ENCODE data around the gene IL31. TPM values are rescaled to one million over a fixed set of nuclear protein-coding genes. Genes with fewer than 3 reads are reported as not detected.

The IL31 gene
- total and polyA plus RNA-seq, 4 experiments from 2014 or later: not detected

DNA sequence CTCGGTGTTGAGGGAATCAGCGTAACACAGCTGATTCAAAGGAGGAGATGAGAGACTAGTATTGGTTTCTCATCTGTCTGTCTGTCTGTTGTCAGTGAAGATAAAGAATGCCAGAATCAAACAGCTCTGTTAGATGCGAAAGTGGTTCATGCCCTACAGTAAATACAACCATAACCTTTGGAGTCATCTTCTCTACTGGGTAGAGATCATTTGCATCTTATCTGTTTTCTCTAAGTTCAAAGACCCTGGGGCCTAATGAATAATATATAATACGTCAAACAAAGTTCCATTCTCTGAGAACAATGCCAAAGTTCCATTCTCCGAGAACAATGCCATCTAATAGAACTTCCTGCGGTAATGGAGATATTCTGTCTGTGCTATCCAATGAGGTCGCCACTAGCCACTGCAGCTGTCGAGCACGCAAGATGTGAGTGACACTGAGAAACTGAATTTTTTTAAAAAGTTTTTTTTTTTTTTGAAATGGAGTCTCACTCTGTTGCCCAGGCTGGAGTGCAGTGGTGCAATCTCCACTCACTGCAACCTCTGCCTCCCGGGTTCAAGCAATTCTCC, 6.6 kb downstream of the IL31 start:
- Mint-ChIP-seq H3K4me1 (peaks cover 7 to 10% (median 10%) of the 10 kb centered on the region in 4 donors), H3K9me3 (no peaks in the 10 kb centered on the region), H3K36me3 (no peaks in the 10 kb centered on the region), H3K27ac (peak overlapping the region in 2 of 7 donors; percentile 14 to 53), H3K4me3 (peak overlapping the region in 5 of 8 donors; percentile 22 to 76 (median 62)), H3K27me3 (peaks cover 3 to 7% of the 10 kb centered on the region in 2 donors)
- no peak overlapping the region for H3K27ac ChIP-seq (ENCODE audit: low read depth, low read length)
- H3K4me1 ChIP-seq (ENCODE audit: insufficient read depth, low read length): peaks cover 6% of the 10 kb centered on the region
- DNase-seq: no peak
- H3K9me3 ChIP-seq (ENCODE audit: control insufficient read depth in 1 of 2, low read length in 2 of 2): no peaks in the 10 kb centered on the region
- CTCF ChIA-PET (ENCODE audit: partially characterized antibody): interaction anchor here (1.0 kb wide), 1 partner anchor 44 kb away, joined by 3 read pairs; no protein-coding TSS in a partner anchor
- no peak overlapping the region for H3K4me3 ChIP-seq (ENCODE audit: low read length in 2 of 2)
- intact Hi-C loops (cut with micrococcal nuclease): no loop called here
- H3K27me3 ChIP-seq (ENCODE audit: insufficient read depth, low read length): no peaks in the 10 kb centered on the region
- POLR2A ChIA-PET (ENCODE audit: partially characterized antibody): no interaction called here
- H3K36me3 ChIP-seq (ENCODE audit: insufficient read depth, low read length): no peaks in the 10 kb centered on the region

DNA sequence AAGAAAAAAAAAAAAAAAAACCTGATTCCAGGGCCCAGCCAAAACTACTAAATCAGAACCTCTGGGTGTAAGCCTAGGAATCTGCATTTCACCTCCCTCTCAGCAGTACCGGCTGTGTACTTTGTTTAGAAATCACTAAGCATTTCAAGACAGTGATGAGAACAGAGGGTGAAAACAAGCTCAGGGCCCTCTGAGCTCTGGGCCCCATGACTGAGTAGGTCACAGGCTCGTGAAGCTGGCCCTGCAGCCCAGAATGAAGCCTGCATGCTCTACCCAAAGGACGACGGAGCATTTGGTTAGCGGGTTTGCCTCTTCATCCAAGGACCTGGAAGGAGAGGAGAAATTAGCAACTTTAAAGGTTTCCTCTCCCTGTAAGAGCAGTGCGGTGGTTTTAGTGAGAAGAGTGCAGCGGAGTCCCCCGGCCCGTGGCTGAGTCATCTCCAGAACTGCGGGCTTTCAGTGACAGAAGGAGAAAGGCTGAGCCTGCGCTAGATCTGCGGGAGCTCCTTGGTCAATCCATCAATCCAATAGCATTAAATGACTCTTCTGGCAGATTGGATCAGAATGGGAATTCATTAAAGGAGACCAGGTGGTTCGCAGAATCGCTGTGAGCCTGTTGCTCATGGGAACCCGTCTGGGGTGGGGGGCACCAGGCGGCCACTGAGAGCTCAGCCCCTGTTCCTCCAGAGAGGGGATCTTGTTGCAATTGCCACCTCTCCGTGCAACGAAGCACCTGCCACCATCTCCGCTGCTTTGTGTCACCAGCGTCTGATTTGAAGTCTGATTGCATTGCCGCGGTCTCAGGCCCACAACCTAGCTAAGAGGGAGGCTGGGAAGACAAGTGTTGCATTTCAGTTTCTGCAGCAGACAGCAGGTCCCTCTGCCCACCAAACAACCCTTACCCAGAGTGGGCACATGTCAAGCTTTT, 7.3 kb downstream of the IL31 start:
- ChIA-PET CTCF (ENCODE audit: partially characterized antibody) (interaction anchor here (1.0 kb wide), 1 partner anchor 43 kb away, joined by 3 read pairs; no protein-coding TSS in a partner anchor), POLR2A (ENCODE audit: partially characterized antibody) (interaction anchor here (0.6 kb wide), 1 partner anchor 115 kb away, joined by 3 read pairs; no protein-coding TSS in a partner anchor)
- H3K4me3 Mint-ChIP-seq: peak overlapping the region in 6 of 8 donors; percentile 21 to 76 (median 48)
- peak overlapping the region in 3 of 7 donors; percentile 10 to 53 (median 14) for H3K27ac Mint-ChIP-seq
- H3K4me1 Mint-ChIP-seq: peaks cover 8 to 14% (median 12%) of the 10 kb centered on the region in 4 donors
- H3K27me3 Mint-ChIP-seq: peaks cover 3 to 7% of the 10 kb centered on the region in 2 donors
- no peaks in the 10 kb centered on the region for H3K36me3 Mint-ChIP-seq
- H3K9me3 ChIP-seq (ENCODE audit: control insufficient read depth in 1 of 2, low read length in 2 of 2): no peaks in the 10 kb centered on the region
- no peaks in the 10 kb centered on the region for H3K9me3 Mint-ChIP-seq
- H3K27ac ChIP-seq (ENCODE audit: low read depth, low read length): no peak overlapping the region
- no peaks in the 10 kb centered on the region for H3K36me3 ChIP-seq (ENCODE audit: insufficient read depth, low read length)
- no peaks in the 10 kb centered on the region for H3K27me3 ChIP-seq (ENCODE audit: insufficient read depth, low read length)
- intact Hi-C loops (cut with micrococcal nuclease): no loop called here
- DNase-seq: no peak
- H3K4me3 ChIP-seq (ENCODE audit: low read length in 2 of 2): no peak overlapping the region
- peaks cover 10% of the 10 kb centered on the region for H3K4me1 ChIP-seq (ENCODE audit: insufficient read depth, low read length)

DNA sequence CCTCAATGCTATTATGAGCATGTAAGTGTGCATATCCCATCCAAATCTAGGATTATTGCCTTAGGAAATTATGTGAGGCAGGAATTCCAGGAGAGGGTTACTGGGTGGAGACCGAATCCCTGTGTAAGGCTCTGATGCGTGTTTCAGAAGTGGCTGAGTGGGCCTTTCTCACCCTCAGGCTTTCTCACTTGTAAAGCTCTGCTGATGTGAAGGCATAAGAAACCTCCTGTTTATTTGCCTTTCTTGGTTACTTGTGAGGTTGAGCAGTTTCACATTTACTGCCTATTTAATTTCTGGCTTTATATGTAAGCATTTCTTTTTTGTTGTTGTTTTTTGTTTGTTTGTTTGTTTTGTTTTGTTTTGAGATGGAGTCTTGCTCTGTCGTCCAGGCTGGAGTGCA, 11.0 kb downstream of the IL31 start:
- H3K27ac Mint-ChIP-seq: peak overlapping the region in 1 of 7 donors; percentile 32
- H3K36me3 Mint-ChIP-seq: no peaks in the 10 kb centered on the region
- no peaks in the 10 kb centered on the region for H3K27me3 ChIP-seq (ENCODE audit: insufficient read depth, low read length)
- no peak for DNase-seq
- no peaks in the 10 kb centered on the region for H3K9me3 ChIP-seq (ENCODE audit: control insufficient read depth in 1 of 2, low read length in 2 of 2)
- H3K27me3 Mint-ChIP-seq: peaks cover 2 to 7% of the 10 kb centered on the region in 2 donors
- H3K27ac ChIP-seq (ENCODE audit: low read depth, low read length): no peak overlapping the region
- CTCF ChIA-PET (ENCODE audit: partially characterized antibody): no interaction called here
- POLR2A ChIA-PET (ENCODE audit: partially characterized antibody): no interaction called here
- H3K4me3 ChIP-seq (ENCODE audit: low read length in 2 of 2): no peak overlapping the region
- H3K4me3 Mint-ChIP-seq: no peak overlapping the region
- peaks cover 10% of the 10 kb centered on the region for H3K4me1 ChIP-seq (ENCODE audit: insufficient read depth, low read length)
- H3K9me3 Mint-ChIP-seq: no peaks in the 10 kb centered on the region
- H3K36me3 ChIP-seq (ENCODE audit: insufficient read depth, low read length): no peaks in the 10 kb centered on the region
- peaks cover 8 to 14% (median 12%) of the 10 kb centered on the region in 4 donors for H3K4me1 Mint-ChIP-seq
- intact Hi-C loops (cut with micrococcal nuclease): no loop called here

DNA sequence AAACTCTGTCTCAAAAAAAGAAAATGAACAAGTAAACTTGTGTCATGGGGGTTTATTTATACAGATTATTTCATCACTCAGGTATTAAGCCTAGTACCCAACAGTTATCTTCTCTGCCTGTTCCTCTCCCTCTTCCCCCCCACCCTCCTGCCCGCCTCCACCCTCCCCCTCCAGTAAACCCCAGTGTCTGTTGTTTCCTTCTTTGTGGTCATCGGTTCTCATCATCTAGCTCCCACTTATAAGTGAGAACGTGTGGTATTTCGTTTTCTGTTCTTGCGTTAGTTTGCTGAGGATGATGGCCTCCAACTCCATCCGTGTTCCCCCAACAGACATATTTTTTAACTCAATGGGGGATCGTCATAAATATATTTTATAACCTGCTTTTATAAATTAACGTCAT, 12.3 kb downstream of the IL31 start:
- H3K4me3 ChIP-seq (ENCODE audit: low read length in 2 of 2): no peak overlapping the region
- Mint-ChIP-seq H3K9me3 (no peaks in the 10 kb centered on the region), H3K27ac (no peak overlapping the region), H3K27me3 (peaks cover under 1 to 2% of the 10 kb centered on the region in 2 donors), H3K36me3 (no peaks in the 10 kb centered on the region), H3K4me3 (no peak overlapping the region), H3K4me1 (peaks cover 2 to 7% (median 4%) of the 10 kb centered on the region in 4 donors)
- no peak overlapping the region for H3K27ac ChIP-seq (ENCODE audit: low read depth, low read length)
- H3K4me1 ChIP-seq (ENCODE audit: insufficient read depth, low read length): peaks cover 4% of the 10 kb centered on the region
- peak in 2 of 5 donors; percentile 12 to 14 for DNase-seq
- H3K27me3 ChIP-seq (ENCODE audit: insufficient read depth, low read length): no peaks in the 10 kb centered on the region
- ChIA-PET POLR2A (ENCODE audit: partially characterized antibody) (no interaction called here), CTCF (ENCODE audit: partially characterized antibody) (no interaction called here)
- no peaks in the 10 kb centered on the region for H3K9me3 ChIP-seq (ENCODE audit: control insufficient read depth in 1 of 2, low read length in 2 of 2)
- H3K36me3 ChIP-seq (ENCODE audit: insufficient read depth, low read length): no peaks in the 10 kb centered on the region
- intact Hi-C loops (cut with micrococcal nuclease): no loop called here

DNA sequence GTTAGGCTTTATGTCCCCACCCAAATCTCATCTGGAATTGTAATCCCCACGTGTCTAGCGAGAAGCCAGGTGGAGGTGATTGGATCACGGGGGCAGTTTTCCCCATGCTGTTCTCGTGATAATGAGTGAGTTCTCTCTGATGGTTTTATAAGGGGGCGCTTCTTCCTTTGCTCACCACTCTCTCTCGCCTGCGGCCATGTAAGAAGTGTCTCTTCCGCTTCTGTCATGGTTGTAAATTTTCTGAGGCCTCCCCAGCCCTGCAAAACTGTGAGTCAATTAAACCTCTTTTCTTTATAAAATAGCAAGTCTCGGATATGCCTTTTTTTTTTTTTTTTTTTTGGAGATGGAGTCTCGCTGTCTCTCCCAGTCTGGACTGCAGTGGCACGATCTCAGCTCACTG, 13.3 kb downstream of the IL31 start:
- Histone ChIP-seq H3K27me3 (ENCODE audit: insufficient read depth, low read length) (no peaks in the 10 kb centered on the region), H3K36me3 (ENCODE audit: insufficient read depth, low read length) (no peaks in the 10 kb centered on the region), H3K27ac (ENCODE audit: low read depth, low read length) (no peak overlapping the region), H3K4me1 (ENCODE audit: insufficient read depth, low read length) (peaks cover 4% of the 10 kb centered on the region), H3K9me3 (ENCODE audit: control insufficient read depth in 1 of 2, low read length in 2 of 2) (no peaks in the 10 kb centered on the region), H3K4me3 (ENCODE audit: low read length in 2 of 2) (no peak overlapping the region)
- no peaks in the 10 kb centered on the region for H3K9me3 Mint-ChIP-seq
- intact Hi-C loops (cut with micrococcal nuclease): loop anchor here (1.0 kb wide), 1 partner anchor 196 kb away; no protein-coding TSS in a partner anchor
- H3K4me1 Mint-ChIP-seq: peaks cover 0 to 4% (median 3%) of the 10 kb centered on the region in 4 donors
- H3K4me3 Mint-ChIP-seq: no peak overlapping the region
- no peak for DNase-seq
- H3K27me3 Mint-ChIP-seq: peaks cover 0 to 2% of the 10 kb centered on the region in 2 donors
- ChIA-PET CTCF (ENCODE audit: partially characterized antibody) (no interaction called here), POLR2A (ENCODE audit: partially characterized antibody) (no interaction called here)
- no peaks in the 10 kb centered on the region for H3K36me3 Mint-ChIP-seq
- H3K27ac Mint-ChIP-seq: no peak overlapping the region

DNA sequence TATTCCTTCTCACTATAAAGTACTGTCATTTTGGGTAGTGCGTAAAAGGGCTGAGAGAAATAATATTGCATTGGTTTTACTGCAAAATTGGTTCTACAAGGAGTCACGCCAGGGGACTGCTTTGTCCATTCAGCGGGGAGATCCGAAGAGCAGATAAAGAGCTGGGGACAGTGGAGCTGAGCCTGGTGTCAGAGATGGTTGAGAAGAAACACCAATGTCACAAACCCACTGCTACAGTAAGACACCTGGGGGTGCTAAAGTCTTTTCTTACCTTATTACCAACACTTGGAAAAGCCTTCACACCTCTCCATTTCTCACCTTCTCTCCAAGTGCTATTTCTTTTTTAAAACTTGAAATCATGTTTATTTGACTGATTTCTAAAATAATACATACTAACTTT, 14.1 kb downstream of the IL31 start:
- H3K27ac ChIP-seq (ENCODE audit: low read depth, low read length): no peak overlapping the region
- no peaks in the 10 kb centered on the region for H3K9me3 Mint-ChIP-seq
- no peaks in the 10 kb centered on the region for H3K27me3 ChIP-seq (ENCODE audit: insufficient read depth, low read length)
- no peaks in the 10 kb centered on the region for H3K36me3 ChIP-seq (ENCODE audit: insufficient read depth, low read length)
- peaks cover 4% of the 10 kb centered on the region for H3K4me1 ChIP-seq (ENCODE audit: insufficient read depth, low read length)
- peaks cover 0 to 3% of the 10 kb centered on the region in 2 donors for H3K27me3 Mint-ChIP-seq
- H3K36me3 Mint-ChIP-seq: no peaks in the 10 kb centered on the region
- H3K27ac Mint-ChIP-seq: peak overlapping the region in 1 of 7 donors; percentile 7
- H3K4me3 ChIP-seq (ENCODE audit: low read length in 2 of 2): no peak overlapping the region
- no peak overlapping the region for H3K4me3 Mint-ChIP-seq
- POLR2A ChIA-PET (ENCODE audit: partially characterized antibody): no interaction called here
- DNase-seq: no peak
- CTCF ChIA-PET (ENCODE audit: partially characterized antibody): interaction anchor here (1.1 kb wide), 1 partner anchor 194 kb away, joined by 4 read pairs; no protein-coding TSS in a partner anchor
- intact Hi-C loops (cut with micrococcal nuclease): loop anchor here (1.0 kb wide), 1 partner anchor 196 kb away; no protein-coding TSS in a partner anchor
- H3K9me3 ChIP-seq (ENCODE audit: control insufficient read depth in 1 of 2, low read length in 2 of 2): no peaks in the 10 kb centered on the region
- peaks cover 0 to 4% (median 3%) of the 10 kb centered on the region in 4 donors for H3K4me1 Mint-ChIP-seq

DNA sequence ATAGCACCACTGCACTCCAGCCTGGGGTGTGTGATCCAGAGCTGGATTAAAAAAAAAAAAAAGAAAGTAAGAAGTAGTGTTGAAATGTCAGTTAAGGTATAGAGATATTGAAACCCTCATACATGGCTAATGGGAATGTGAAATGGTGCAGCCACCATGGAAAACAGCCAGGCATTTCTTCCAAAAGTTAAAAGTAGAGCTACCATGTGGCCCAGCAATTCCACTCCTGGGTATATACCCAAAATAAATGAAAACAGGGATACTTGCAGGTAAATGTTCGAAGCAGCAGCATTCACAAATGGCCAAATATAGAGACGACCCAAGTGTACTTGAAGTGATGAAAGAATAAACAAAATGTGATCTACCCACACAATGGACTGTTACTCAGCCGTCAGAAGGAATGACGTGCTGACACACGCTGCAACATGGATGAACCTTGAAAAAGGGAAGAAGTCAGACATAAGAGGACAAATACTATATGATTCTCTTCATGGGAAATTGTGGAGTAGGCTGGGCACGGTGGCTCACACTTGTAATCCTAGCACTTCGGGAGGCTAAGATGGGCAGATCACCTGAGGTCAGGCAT, 15.2 kb downstream of the IL31 start:
- ChIA-PET CTCF (ENCODE audit: partially characterized antibody) (interaction anchor here (1.1 kb wide), 1 partner anchor 196 kb away, joined by 4 read pairs; no protein-coding TSS in a partner anchor), POLR2A (ENCODE audit: partially characterized antibody) (no interaction called here)
- no peaks in the 10 kb centered on the region for H3K36me3 Mint-ChIP-seq
- peaks cover 0 to 4% (median 3%) of the 10 kb centered on the region in 4 donors for H3K4me1 Mint-ChIP-seq
- no peaks in the 10 kb centered on the region for H3K9me3 ChIP-seq (ENCODE audit: control insufficient read depth in 1 of 2, low read length in 2 of 2)
- H3K4me3 Mint-ChIP-seq: no peak overlapping the region
- intact Hi-C loops (cut with micrococcal nuclease): no loop called here
- H3K27me3 Mint-ChIP-seq: peaks cover 0 to 3% of the 10 kb centered on the region in 2 donors
- no peak overlapping the region for H3K4me3 ChIP-seq (ENCODE audit: low read length in 2 of 2)
- H3K4me1 ChIP-seq (ENCODE audit: insufficient read depth, low read length): peaks cover 4% of the 10 kb centered on the region
- H3K36me3 ChIP-seq (ENCODE audit: insufficient read depth, low read length): no peaks in the 10 kb centered on the region
- no peaks in the 10 kb centered on the region for H3K27me3 ChIP-seq (ENCODE audit: insufficient read depth, low read length)
- H3K9me3 Mint-ChIP-seq: no peaks in the 10 kb centered on the region
- H3K27ac ChIP-seq (ENCODE audit: low read depth, low read length): no peak overlapping the region
- DNase-seq: no peak
- H3K27ac Mint-ChIP-seq: no peak overlapping the region

All from CD4-positive, alpha-beta memory T cell (primary cell).